ENCODE results near the gene TRIM22. TPM values are rescaled to one million over a fixed set of nuclear protein-coding genes. Genes with fewer than 3 reads are reported as not detected.
"Not testable (repeated sequence)": the region's sequence is repeated elsewhere in the genome, so short reads cannot be mapped to it uniquely, and the experiment has no call there.

TRIM22 gene, protein sequence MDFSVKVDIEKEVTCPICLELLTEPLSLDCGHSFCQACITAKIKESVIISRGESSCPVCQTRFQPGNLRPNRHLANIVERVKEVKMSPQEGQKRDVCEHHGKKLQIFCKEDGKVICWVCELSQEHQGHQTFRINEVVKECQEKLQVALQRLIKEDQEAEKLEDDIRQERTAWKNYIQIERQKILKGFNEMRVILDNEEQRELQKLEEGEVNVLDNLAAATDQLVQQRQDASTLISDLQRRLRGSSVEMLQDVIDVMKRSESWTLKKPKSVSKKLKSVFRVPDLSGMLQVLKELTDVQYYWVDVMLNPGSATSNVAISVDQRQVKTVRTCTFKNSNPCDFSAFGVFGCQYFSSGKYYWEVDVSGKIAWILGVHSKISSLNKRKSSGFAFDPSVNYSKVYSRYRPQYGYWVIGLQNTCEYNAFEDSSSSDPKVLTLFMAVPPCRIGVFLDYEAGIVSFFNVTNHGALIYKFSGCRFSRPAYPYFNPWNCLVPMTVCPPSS
- 203 TPM for total RNA-seq
- long read RNA-seq, transcript TRIM22-201 (8 exons, 2,989 nt): major isoform, 134 of 225 reads
- long read RNA-seq, transcript TRIM22-208 (7 exons, 1,002 nt): minor isoform, 5 of 225 reads
- long read RNA-seq, partial matches to known transcripts: 31 of 225 reads
- long read RNA-seq, other reads (novel, unspliced or antisense): 51 of 225 reads

DNA sequence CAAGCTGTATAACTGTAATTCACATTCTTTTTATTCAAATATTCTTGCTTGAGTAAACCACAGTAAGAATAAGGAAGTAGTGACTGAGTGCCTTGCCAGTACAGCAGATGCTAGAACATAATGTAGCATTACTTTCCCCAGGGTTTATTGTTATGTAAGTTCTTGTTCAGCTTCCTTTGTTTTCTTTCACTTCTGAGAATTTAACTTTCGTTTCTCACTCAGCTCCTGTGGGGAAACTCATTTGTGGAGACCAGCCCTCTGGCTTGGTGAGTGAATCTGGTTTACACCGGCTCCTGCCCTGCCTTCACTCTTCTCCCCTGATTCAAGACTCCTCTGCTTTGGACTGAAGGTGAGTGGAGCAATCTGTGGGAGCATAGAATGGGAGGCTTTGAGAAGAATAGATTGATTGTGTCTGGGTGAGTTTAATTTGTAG is at the start of gene TRIM22:
Gene TRIM22 (plus strand): TSS at position 240 of the 433 bp plus-strand sequence. CDS start 6,443 bp downstream, outside the sequence.
- Histone ChIP-seq H3K4me1 (peaks cover 15% of the 10 kb centered on the region), H3K27me3 (no peaks in the 10 kb centered on the region), H3K9me3 (no peaks in the 10 kb centered on the region), H3K27ac (peak within 1 kb of the TSS; percentile 94), H3K4me3 (peak within 1 kb of the TSS; percentile 70), H3K36me3 (no peaks in the 10 kb centered on the region)
- intact Hi-C loops (cut with DNase I): no loop called here
- peak; percentile 69 for DNase-seq
- TF ChIP-seq, protein P1, sequence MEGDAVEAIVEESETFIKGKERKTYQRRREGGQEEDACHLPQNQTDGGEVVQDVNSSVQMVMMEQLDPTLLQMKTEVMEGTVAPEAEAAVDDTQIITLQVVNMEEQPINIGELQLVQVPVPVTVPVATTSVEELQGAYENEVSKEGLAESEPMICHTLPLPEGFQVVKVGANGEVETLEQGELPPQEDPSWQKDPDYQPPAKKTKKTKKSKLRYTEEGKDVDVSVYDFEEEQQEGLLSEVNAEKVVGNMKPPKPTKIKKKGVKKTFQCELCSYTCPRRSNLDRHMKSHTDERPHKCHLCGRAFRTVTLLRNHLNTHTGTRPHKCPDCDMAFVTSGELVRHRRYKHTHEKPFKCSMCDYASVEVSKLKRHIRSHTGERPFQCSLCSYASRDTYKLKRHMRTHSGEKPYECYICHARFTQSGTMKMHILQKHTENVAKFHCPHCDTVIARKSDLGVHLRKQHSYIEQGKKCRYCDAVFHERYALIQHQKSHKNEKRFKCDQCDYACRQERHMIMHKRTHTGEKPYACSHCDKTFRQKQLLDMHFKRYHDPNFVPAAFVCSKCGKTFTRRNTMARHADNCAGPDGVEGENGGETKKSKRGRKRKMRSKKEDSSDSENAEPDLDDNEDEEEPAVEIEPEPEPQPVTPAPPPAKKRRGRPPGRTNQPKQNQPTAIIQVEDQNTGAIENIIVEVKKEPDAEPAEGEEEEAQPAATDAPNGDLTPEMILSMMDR (IDR thresholded peaks at IDR 0.05): no peak
- peak; percentile 88 for ATAC-seq

DNA sequence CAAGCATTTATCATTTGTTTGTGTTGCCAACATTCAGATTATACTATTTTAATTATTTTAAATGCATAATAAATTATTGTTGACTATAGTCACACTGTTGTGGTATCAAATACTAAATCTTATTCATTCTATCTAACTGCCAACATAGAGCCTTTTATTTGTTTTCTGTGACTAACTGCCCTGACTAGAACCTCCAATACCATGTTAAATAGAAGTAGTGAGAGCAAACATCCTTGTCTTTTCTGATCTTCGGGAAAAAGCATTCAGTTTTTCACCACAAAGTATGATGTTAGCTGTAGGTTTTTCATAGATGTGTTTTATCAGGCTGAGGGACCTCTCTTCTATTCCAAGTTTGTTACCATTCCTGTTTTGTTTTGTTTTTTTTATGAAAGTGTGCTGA is 49.6 kb upstream of the TRIM22 start:
- no peak for ATAC-seq
- peaks cover 75% of the 10 kb centered on the region for H3K36me3 ChIP-seq
- intact Hi-C loops (cut with DNase I): no loop called here
- H3K4me1 ChIP-seq: no peaks in the 10 kb centered on the region
- DNase-seq: no peak
- no peak overlapping the region for H3K27ac ChIP-seq
- no peaks in the 10 kb centered on the region for H3K9me3 ChIP-seq
- TF ChIP-seq, protein P1 (IDR thresholded peaks at IDR 0.05): no peak
- no peaks in the 10 kb centered on the region for H3K27me3 ChIP-seq
- H3K4me3 ChIP-seq: no peak overlapping the region

DNA sequence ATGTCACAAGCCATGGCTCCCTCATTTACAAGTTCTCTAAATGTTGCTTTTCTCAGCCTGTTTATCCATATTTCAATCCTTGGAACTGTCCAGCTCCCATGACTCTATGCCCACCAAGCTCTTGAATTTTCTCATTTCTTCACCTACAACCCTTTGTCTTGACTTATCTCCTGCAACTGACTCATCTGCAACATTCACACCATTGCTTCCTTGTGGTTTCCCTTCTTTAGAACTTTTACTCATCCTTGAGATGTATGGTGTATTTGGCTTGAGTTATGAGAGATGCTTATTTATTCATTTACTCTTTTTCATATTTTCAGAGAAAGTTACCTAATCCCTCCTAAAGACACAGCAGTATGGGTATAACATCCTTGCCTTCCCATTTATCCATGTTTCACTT is 46.0 kb upstream of the TRIM22 start:
- TF ChIP-seq, protein P1 (IDR thresholded peaks at IDR 0.05): no peak
- no peaks in the 10 kb centered on the region for H3K9me3 ChIP-seq
- peaks cover 46% of the 10 kb centered on the region for H3K36me3 ChIP-seq
- H3K4me3 ChIP-seq: no peak overlapping the region
- DNase-seq: no peak
- no peaks in the 10 kb centered on the region for H3K4me1 ChIP-seq
- intact Hi-C loops (cut with DNase I): no loop called here
- H3K27ac ChIP-seq: no peak overlapping the region
- no peak for ATAC-seq
- no peaks in the 10 kb centered on the region for H3K27me3 ChIP-seq

DNA sequence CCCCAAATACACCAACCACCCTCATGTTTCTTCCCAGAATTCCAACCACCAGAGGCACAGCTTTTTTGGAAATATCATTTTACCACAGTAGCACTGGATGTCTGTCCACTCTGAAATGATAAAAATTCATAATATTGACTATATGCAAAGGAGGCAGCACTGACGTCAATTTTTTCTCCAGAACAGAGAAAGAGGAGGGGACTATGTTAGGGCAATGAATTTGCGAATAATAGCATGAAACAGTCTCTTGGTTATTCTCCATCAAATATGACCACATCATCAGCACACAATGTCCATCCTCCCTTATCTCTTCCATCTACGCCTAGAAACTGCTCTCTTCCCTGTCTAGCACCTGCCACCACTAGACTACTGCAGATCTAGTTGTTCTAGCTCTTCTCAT is 43.5 kb upstream of the TRIM22 start:
- Histone ChIP-seq H3K4me3 (no peak overlapping the region), H3K27me3 (no peaks in the 10 kb centered on the region), H3K36me3 (peaks cover 37% of the 10 kb centered on the region), H3K4me1 (no peaks in the 10 kb centered on the region), H3K9me3 (no peaks in the 10 kb centered on the region), H3K27ac (no peak overlapping the region)
- DNase-seq: no peak
- no peak for ATAC-seq
- intact Hi-C loops (cut with DNase I): no loop called here
- TF ChIP-seq, protein P1 (IDR thresholded peaks at IDR 0.05): no peak

DNA sequence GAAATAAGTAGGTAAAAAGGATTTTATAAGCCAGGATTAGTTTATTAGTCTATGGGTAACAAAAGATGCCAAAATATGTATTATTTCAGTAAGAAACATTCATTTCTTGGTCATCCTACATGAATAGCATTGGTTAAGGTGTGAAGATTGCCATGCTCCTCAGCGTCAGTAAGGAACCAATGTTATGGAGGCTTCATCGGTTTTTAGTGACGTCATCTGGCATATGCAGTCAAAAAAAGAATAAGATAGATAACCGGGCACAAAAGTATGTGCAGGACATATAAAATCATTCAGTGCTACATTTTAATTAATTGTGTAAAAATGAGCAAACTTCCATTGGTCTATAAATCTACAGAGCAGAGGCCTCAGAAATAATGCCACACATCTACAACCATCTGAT is 34.1 kb upstream of the TRIM22 start:
- ATAC-seq: no peak
- no peak overlapping the region for H3K27ac ChIP-seq
- peaks cover 7% of the 10 kb centered on the region for H3K9me3 ChIP-seq
- H3K36me3 ChIP-seq: no peaks in the 10 kb centered on the region
- TF ChIP-seq, protein P1 (IDR thresholded peaks at IDR 0.05): no peak
- H3K4me3 ChIP-seq: no peak overlapping the region
- H3K27me3 ChIP-seq: no peaks in the 10 kb centered on the region
- DNase-seq: no peak
- intact Hi-C loops (cut with DNase I): no loop called here
- H3K4me1 ChIP-seq: no peaks in the 10 kb centered on the region

DNA sequence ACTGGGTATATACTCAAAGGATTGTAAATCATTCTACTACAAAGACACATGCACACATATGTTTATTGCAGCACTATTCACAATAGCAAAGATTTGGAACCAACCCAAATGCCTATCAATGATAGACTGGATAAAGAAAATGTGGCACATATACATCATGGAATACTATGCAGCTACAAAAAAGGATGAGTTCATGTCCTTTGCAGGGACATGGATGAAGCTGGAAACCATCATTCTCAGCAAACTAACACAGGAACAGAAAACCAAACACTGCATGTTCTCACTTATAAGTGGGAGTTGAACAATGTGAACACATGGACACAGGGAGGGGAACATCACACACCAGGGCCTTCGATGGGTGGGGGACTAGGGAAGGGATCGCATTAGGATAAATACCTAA is 32.6 kb upstream of the TRIM22 start:
- DNase-seq: not testable (repeated sequence)

More for the DNA sequence above, 32.6 kb upstream of the TRIM22 start:
- H3K4me1 ChIP-seq; intact Hi-C loops (cut with DNase I); H3K27me3 ChIP-seq; H3K27ac ChIP-seq; H3K36me3 ChIP-seq; H3K4me3 ChIP-seq; ATAC-seq; H3K9me3 ChIP-seq: not testable (repeated sequence)

Data from upper lobe of right lung (tissue), 1 donor.